Parathyroid adenoma (tissue), 2 donors: Measurements from ENCODE around the gene MBP.

ENCODE experiments used
- H2AFZ ChIP-seq: fragments of 300-600 bp; sonication (generic); one replicate; pipeline ENCODE4 v1.7.0; 2017; ENCODE audit warnings: antibody characterized with exemption, mild to moderate bottlenecking
- H3K27ac ChIP-seq: fragments of 300-600 bp; sonication (generic); one replicate; pipeline ENCODE4 v1.7.0; 2017
- H3K27me3 ChIP-seq: fragments of 300-600 bp; sonication (generic); one replicate; pipeline ENCODE4 v1.7.0; 2017; ENCODE audit warnings: low read length; ENCODE audit not compliant: control insufficient read depth, insufficient read depth
- H3K36me3 ChIP-seq: fragments of 300-600 bp; sonication (generic); one replicate; pipeline ENCODE4 v1.7.0; 2017; ENCODE audit warnings: low read length; ENCODE audit not compliant: control insufficient read depth, insufficient read depth
- H3K4me1 ChIP-seq: fragments of 300-600 bp; sonication (generic); one replicate; pipeline ENCODE4 v1.7.0; 2017; ENCODE audit warnings: control low read depth
- H3K4me2 ChIP-seq: fragments of 300-600 bp; sonication (generic); one replicate; pipeline ENCODE4 v1.7.0; 2017; ENCODE audit warnings: low read length
- H3K4me3 ChIP-seq: fragments of 300-600 bp; sonication (generic); one replicate; pipeline ENCODE4 v1.7.0; 2017; ENCODE audit warnings: low read depth, low read length
- H3K79me2 ChIP-seq: fragments of 300-600 bp; sonication (generic); one replicate; pipeline ENCODE4 v1.7.0; 2017; ENCODE audit warnings: control low read depth
- H3K9ac ChIP-seq: fragments of 300-600 bp; sonication (generic); one replicate; pipeline ENCODE4 v1.7.0; 2017; ENCODE audit warnings: mild to moderate bottlenecking
- H3K9me3 ChIP-seq: fragments of 300-600 bp; sonication (generic); one replicate; pipeline ENCODE4 v1.7.0; 2017; ENCODE audit warnings: low read length; ENCODE audit not compliant: control insufficient read depth
- TF ChIP-seq, protein P1 (sequence below): fragments of 300-600 bp; sonication (generic); IDR thresholded peaks from one replicate; pipeline ENCODE4 v1.7.0; 2017; ENCODE audit warnings: antibody characterized with exemption, mild to moderate bottlenecking
- donor health status: primary hyperparathyroidism.

MBP gene

DNA sequence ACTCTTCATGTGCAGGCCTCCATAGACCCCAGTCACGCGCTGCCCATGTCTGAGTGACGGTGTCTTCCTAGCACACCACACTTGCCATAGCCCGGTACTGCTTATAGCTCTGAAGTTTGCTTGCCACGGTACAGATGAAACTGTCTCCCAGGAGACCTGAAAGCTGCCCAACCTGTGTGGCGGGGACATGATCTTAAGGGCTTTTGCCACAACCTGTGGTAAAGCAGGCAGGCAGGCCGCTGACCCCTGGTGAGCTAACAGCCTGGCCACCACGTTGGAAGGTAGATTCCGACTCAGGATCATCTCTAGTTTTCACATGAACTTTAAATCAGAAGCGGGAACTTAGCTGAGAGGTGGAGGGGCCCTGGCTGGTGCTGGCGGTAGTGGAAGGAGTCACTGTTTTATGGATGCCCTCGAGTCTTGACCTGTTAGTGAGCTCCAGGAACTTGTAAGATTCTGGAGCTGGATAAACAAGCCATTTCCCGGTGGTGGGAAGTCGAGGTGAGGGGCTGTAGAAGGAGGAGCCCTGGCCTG, 156.9 kb downstream of the MBP start:
- no peak overlapping the region for H3K4me2 ChIP-seq
- H3K4me1 ChIP-seq, result peaks cover 6% of the 10 kb centered on the region
- H3K9ac ChIP-seq, result no peak overlapping the region
- H3K9me3 ChIP-seq, result no peaks in the 10 kb centered on the region
- no peak overlapping the region for H2AFZ ChIP-seq
- no peak overlapping the region for H3K4me3 ChIP-seq
- TF ChIP-seq, protein P1, sequence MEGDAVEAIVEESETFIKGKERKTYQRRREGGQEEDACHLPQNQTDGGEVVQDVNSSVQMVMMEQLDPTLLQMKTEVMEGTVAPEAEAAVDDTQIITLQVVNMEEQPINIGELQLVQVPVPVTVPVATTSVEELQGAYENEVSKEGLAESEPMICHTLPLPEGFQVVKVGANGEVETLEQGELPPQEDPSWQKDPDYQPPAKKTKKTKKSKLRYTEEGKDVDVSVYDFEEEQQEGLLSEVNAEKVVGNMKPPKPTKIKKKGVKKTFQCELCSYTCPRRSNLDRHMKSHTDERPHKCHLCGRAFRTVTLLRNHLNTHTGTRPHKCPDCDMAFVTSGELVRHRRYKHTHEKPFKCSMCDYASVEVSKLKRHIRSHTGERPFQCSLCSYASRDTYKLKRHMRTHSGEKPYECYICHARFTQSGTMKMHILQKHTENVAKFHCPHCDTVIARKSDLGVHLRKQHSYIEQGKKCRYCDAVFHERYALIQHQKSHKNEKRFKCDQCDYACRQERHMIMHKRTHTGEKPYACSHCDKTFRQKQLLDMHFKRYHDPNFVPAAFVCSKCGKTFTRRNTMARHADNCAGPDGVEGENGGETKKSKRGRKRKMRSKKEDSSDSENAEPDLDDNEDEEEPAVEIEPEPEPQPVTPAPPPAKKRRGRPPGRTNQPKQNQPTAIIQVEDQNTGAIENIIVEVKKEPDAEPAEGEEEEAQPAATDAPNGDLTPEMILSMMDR, result no peak
- H3K79me2 ChIP-seq, result no peaks in the 10 kb centered on the region
- no peak overlapping the region for H3K27ac ChIP-seq
- no peaks in the 10 kb centered on the region for H3K36me3 ChIP-seq
- H3K27me3 ChIP-seq, result no peaks in the 10 kb centered on the region

DNA sequence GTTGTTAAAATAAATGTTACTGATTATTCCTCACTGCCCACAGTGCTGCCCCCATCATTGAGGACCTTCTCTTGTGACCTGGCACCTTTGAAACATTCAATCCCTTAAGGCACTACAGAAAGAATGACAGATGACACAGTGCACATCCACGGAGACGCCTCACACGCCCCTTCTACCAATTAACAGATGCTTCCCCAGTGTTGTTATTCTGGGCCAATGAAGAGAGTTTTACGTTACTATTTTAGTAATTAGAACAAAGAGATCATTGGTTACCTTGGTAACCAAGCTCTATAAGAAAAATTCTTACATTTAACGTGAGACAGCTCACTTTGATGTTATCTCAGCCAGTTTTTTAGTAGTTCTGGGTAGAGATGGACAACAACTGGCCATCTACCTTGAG, 158.2 kb downstream of the MBP start:
- TF ChIP-seq, protein P1, result no peak
- Histone ChIP-seq H3K27ac (no peak overlapping the region), H3K4me1 (peaks cover 6% of the 10 kb centered on the region), H3K9me3 (no peaks in the 10 kb centered on the region), H3K27me3 (no peaks in the 10 kb centered on the region), H2AFZ (no peak overlapping the region), H3K4me2 (no peak overlapping the region), H3K79me2 (no peaks in the 10 kb centered on the region), H3K36me3 (no peaks in the 10 kb centered on the region), H3K4me3 (no peak overlapping the region), H3K9ac (no peak overlapping the region)

DNA sequence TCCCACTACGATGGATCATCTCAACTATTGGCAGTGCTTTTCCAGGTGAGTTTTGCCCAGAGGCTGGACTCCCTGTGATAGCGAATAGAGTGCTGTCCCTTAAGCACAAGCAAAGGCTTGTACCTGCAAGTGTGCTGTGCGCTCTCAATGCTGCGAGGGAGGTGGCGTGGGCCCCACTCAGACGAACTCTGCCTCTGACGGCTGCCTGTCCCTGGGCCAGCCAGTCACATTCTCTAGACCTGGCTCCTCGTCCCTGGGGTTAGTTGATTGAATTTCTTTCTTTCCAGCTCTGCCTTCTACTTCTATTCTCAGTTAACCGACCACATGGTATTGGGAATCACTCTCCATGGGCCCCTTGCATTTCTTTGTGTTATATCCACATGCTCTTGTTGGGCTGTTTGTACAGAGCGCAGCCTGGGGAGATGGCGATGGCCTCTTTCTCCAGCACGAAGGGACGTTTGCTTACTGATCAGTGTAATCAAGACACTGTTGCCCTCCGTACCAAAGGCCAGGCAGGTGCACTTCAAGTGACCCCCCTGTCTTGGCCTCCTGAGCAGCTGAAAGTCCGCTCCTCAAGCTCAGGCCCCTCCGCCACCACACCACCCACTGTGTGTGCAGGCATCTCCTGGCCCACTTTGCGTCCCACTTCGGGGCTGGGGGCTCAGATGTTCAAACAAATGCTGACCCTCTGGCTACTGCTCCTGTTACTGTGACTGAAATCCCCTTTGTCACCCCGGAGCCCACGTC, 158.9 kb downstream of the MBP start:
- no peak overlapping the region for H3K4me2 ChIP-seq
- TF ChIP-seq, protein P1, result no peak
- H3K4me1 ChIP-seq, result peaks cover 6% of the 10 kb centered on the region
- H3K79me2 ChIP-seq, result no peaks in the 10 kb centered on the region
- H3K4me3 ChIP-seq, result no peak overlapping the region
- H3K9me3 ChIP-seq, result no peaks in the 10 kb centered on the region
- H3K27me3 ChIP-seq, result no peaks in the 10 kb centered on the region
- H3K36me3 ChIP-seq, result no peaks in the 10 kb centered on the region
- H2AFZ ChIP-seq, result no peak overlapping the region
- no peak overlapping the region for H3K27ac ChIP-seq
- H3K9ac ChIP-seq, result no peak overlapping the region

DNA sequence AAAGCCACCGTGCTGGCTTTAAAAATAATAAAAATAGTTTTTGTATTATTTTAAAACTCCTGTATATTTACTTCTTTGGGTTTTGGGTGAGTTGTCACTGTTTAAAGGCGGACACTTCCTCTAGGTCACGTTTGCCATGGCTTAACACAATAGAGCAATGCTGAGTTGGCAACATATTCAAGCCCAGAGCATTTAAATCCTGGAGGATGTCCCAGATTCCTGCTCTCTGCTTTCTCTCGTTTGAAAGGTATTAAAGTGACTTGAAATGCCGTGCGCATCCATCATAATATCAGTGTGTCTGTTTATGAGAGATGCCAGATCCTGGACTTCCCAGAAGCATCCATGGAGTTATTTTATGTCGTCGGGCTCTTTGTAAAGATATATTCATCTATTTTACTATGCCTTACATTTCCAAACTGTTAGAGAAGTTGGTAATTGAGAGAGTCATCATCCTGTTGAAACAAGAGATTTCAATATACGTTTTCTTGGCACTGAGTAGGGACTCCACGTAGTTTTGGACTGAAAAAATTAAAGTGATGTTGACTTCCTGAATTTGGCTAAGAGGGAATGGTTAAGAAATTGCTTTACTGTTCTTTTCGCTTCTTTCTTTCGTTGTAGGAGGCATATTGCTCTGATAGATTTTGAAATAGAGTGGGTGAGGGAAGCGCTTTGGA, 159.6 kb downstream of the MBP start:
- no peaks in the 10 kb centered on the region for H3K9me3 ChIP-seq
- H3K36me3 ChIP-seq, result no peaks in the 10 kb centered on the region

More for the DNA sequence above, 159.6 kb downstream of the MBP start:
- Histone ChIP-seq H3K4me1 (peaks cover 6% of the 10 kb centered on the region), H2AFZ (no peak overlapping the region), H3K4me3 (no peak overlapping the region), H3K4me2 (no peak overlapping the region), H3K9ac (no peak overlapping the region), H3K27me3 (no peaks in the 10 kb centered on the region), H3K79me2 (no peaks in the 10 kb centered on the region), H3K27ac (no peak overlapping the region)
- TF ChIP-seq, protein P1, result no peak
